Measurements from ENCODE around the gene PRUNE2.

DNA sequence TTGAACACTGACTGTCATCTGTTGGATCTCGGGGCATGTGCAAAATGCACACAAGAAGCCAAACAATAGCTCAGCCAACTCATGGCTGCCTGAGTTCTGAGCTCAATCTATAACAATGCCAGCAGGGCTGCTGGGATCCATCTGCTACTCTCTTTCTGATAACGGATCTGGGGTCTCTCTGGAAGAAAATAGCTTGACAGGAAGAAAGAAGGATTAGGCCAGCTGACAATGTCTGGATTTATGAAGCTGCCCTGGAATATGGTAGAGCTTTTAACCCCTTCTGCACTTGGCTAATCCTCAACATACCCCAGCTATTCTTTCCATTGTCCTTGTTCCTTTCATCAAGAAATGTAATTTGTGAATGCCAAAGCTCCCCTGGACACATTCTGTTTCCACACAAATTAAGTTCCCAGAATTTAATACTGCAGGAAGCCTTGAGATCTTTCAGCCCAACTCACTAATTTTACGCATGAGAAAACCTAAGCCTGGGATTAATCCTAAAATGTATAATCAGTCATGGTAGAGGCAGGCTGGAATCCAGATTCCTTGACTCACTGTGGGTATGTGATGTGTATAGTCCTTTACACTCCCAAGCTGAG, 204.4 kb downstream of the PRUNE2 start:
- no peak for TF ChIP-seq POLR2AphosphoS5 (IDR thresholded peaks at IDR 0.05; ENCODE audit: low read depth, low read length)
- TF ChIP-seq TAF1 (IDR thresholded peaks at IDR 0.05; ENCODE audit: borderline replicate concordance, insufficient read depth, low read length), result no peak
